Endodermal cell (in vitro differentiated cells): ENCODE results near the gene GYPC. TPM values are rescaled to one million over a fixed set of nuclear protein-coding genes. Genes with fewer than 3 reads are reported as not detected.

Source experiments
- DNase-seq: peaks from one replicate; pipeline ENCODE4 v3.0.0-alpha.2; 2017
- H3K27ac ChIP-seq: 2 replicates; pipeline ENCODE4 v1.5.1; 2013; ENCODE audit warnings: mild to moderate bottlenecking, low read depth, low read length, moderate library complexity
- H3K27me3 ChIP-seq: 2 replicates; pipeline ENCODE4 v1.6.1; 2013; ENCODE audit warnings: mild to moderate bottlenecking, low read length, moderate library complexity; ENCODE audit not compliant: insufficient read depth, control insufficient read depth, poor library complexity, severe bottlenecking
- H3K36me3 ChIP-seq: 2 replicates; pipeline ENCODE4 v1.7.0; 2013; ENCODE audit warnings: mild to moderate bottlenecking, low read length, moderate library complexity; ENCODE audit not compliant: control insufficient read depth, insufficient read depth
- H3K4me1 ChIP-seq: one replicate; pipeline ENCODE4 v1.7.0; 2013; ENCODE audit warnings: low read length; ENCODE audit not compliant: control insufficient read depth, insufficient read depth
- H3K4me3 ChIP-seq: 2 replicates; pipeline ENCODE4 v1.5.1; 2013; ENCODE audit warnings: mild to moderate bottlenecking, low read length, moderate library complexity
- H3K9ac ChIP-seq: 2 replicates; pipeline ENCODE4 v1.6.1; 2013; ENCODE audit warnings: mild to moderate bottlenecking, low read length, moderate library complexity; ENCODE audit not compliant: poor library complexity, severe bottlenecking; ENCODE audit errors: extremely low read depth
- H3K9me3 ChIP-seq: 2 replicates; pipeline ENCODE4 v1.6.1; 2013; ENCODE audit warnings: mild to moderate bottlenecking, low read length, moderate library complexity; ENCODE audit not compliant: control insufficient read depth
- H3K27ac Mint-ChIP-seq: 2 replicates; pipeline ENCODE4 v1.8.0; 2020; ENCODE audit warnings: mixed read lengths
- H3K27me3 Mint-ChIP-seq: 2 replicates; pipeline ENCODE4 v1.8.0; 2021; ENCODE audit warnings: mild to moderate bottlenecking, mixed read lengths; ENCODE audit not compliant: insufficient read depth
- H3K36me3 Mint-ChIP-seq: 2 replicates; pipeline ENCODE4 v1.8.0; 2020; ENCODE audit warnings: low read depth, mixed read lengths
- H3K4me1 Mint-ChIP-seq: 2 replicates; pipeline ENCODE4 v1.8.0; 2020; ENCODE audit warnings: mixed read lengths
- H3K4me3 Mint-ChIP-seq: 2 replicates; pipeline ENCODE4 v1.8.0; 2020; ENCODE audit warnings: mild to moderate bottlenecking, moderate library complexity, mixed read lengths
- H3K9me3 Mint-ChIP-seq: 2 replicates; pipeline ENCODE4 v1.8.0; 2020; ENCODE audit warnings: mild to moderate bottlenecking, mixed read lengths
- CTCF ChIP-seq: fragments of 200-600 bp; sonication (generic); conservative IDR thresholded peaks from 2 replicates; pipeline ENCODE4 v1.5.0; 2021; ENCODE audit warnings: antibody characterized with exemption, mild to moderate bottlenecking
- WGBS, 2 experiments: methylation state at CpG; one replicate each; pipeline versions ENCODE4 v1.1.5 to v1.1.7; 2013; ENCODE audit warnings: missing lambda C conversion rate in 2 of 2, mixed read lengths in 1 of 2; ENCODE audit not compliant: insufficient coverage in 1 of 2, insufficient read length in 1 of 2; 5-methylcytosine and 5-hydroxymethylcytosine counted together
- total RNA-seq, 2 donors: library from RNA; stranded (reverse); fragmentation: NEBNext Ultra II Directional in 1 of 2; extraction: Animal tissue kit (Norgen Biotek cat#: 25700) in 1 of 2; gene quantifications; 2 replicates in 1 of 2; 3 replicates in 1 of 2; pipeline ENCODE4 v1.2.1, GENCODE V29; 2021

GYPC gene
- total RNA-seq, 2 donors from 2014 or later: 15.3 to 23.2 TPM

- Mint-ChIP-seq H3K27ac (no peak overlapping the region), H3K27me3 (no peaks in the 10 kb centered on the region), H3K36me3 (peaks cover 12% of the 10 kb centered on the region), H3K4me3 (no peak overlapping the region), H3K9me3 (peaks cover 24% of the 10 kb centered on the region), H3K4me1 (no peaks in the 10 kb centered on the region)
- WGBS, 2 experiments: 92 to 97% methylated on average over 9 of the region's 9 CpGs
- no peak overlapping the region for H3K9ac ChIP-seq
- peaks cover 21% of the 10 kb centered on the region for H3K9me3 ChIP-seq
- no peaks in the 10 kb centered on the region for H3K36me3 ChIP-seq
- TF ChIP-seq CTCF: no peak
- H3K4me3 ChIP-seq: no peak overlapping the region
- no peak overlapping the region for H3K27ac ChIP-seq
- no peaks in the 10 kb centered on the region for H3K27me3 ChIP-seq
- no peak for DNase-seq
- H3K4me1 ChIP-seq: no peaks in the 10 kb centered on the region
Observed at GRCh38 chr2:126679094-126679713, 23.2 kb downstream of the GYPC start.

GRCh38 chr2:126681505-126681904 is 25.5 kb downstream of the GYPC start:
- Mint-ChIP-seq H3K27me3 (no peaks in the 10 kb centered on the region), H3K4me1 (no peaks in the 10 kb centered on the region), H3K27ac (no peak overlapping the region), H3K9me3 (peaks cover 4% of the 10 kb centered on the region), H3K4me3 (no peak overlapping the region), H3K36me3 (no peaks in the 10 kb centered on the region)
- 90 to 94% methylated on average over 2 to 6 of the region's 6 CpGs for WGBS, 2 experiments
- Histone ChIP-seq H3K27ac (no peak overlapping the region), H3K4me1 (no peaks in the 10 kb centered on the region), H3K27me3 (no peaks in the 10 kb centered on the region), H3K36me3 (no peaks in the 10 kb centered on the region), H3K9ac (no peak overlapping the region), H3K9me3 (peaks cover 2% of the 10 kb centered on the region), H3K4me3 (no peak overlapping the region)
- DNase-seq: no peak
- TF ChIP-seq CTCF: no peak

GRCh38 chr2:126685629-126686028 is 29.7 kb downstream of the GYPC start:
- no peak overlapping the region for H3K27ac ChIP-seq
- no peaks in the 10 kb centered on the region for H3K36me3 ChIP-seq
- H3K27me3 Mint-ChIP-seq: no peaks in the 10 kb centered on the region
- no peak for TF ChIP-seq CTCF
- no peak overlapping the region for H3K4me3 Mint-ChIP-seq
- H3K4me3 ChIP-seq: no peak overlapping the region
- no peak overlapping the region for H3K27ac Mint-ChIP-seq
- no peak overlapping the region for H3K9ac ChIP-seq
- H3K9me3 Mint-ChIP-seq: peaks cover 4% of the 10 kb centered on the region
- H3K36me3 Mint-ChIP-seq: peaks cover 5% of the 10 kb centered on the region
- H3K4me1 ChIP-seq: no peaks in the 10 kb centered on the region
- 92 to 94% methylated on average over 3 to 4 of the region's 4 CpGs for WGBS, 2 experiments
- no peaks in the 10 kb centered on the region for H3K4me1 Mint-ChIP-seq
- no peak for DNase-seq
- H3K27me3 ChIP-seq: no peaks in the 10 kb centered on the region
- H3K9me3 ChIP-seq: no peaks in the 10 kb centered on the region
